Epithelial cell of proximal tubule (primary cell): ENCODE data around the gene IPO8. TPM values are rescaled to one million over a fixed set of nuclear protein-coding genes. Genes with fewer than 3 reads are reported as not detected.
"Not testable (repeated sequence)": the region's sequence is repeated elsewhere in the genome, so short reads cannot be mapped to it uniquely, and the experiment has no call there.

Source experiments
- DNase-seq: peaks from one replicate; pipeline ENCODE4 v3.0.0-alpha.2; 2011; ENCODE audit warnings: low read depth
- H3K4me3 ChIP-seq: 2 replicates; pipeline ENCODE4 v1.5.1; 2011; ENCODE audit warnings: low read depth, mild to moderate bottlenecking, low read length
- total RNA-seq: library from RNA; depleted of rRNA; stranded (reverse); fragments of >200 nt; gene quantifications from 2 replicates; pipeline ENCODE4 v1.2.3, GENCODE V29; 2015
- TF ChIP-seq, protein P1 (sequence below): conservative IDR thresholded peaks from 2 replicates; pipeline ENCODE4 v1.5.1; 2012; ENCODE audit warnings: low read depth, mild to moderate bottlenecking, low read length

IPO8 gene
- total RNA-seq, 1 donor from 2014 or later = 12.5 TPM

DNA sequence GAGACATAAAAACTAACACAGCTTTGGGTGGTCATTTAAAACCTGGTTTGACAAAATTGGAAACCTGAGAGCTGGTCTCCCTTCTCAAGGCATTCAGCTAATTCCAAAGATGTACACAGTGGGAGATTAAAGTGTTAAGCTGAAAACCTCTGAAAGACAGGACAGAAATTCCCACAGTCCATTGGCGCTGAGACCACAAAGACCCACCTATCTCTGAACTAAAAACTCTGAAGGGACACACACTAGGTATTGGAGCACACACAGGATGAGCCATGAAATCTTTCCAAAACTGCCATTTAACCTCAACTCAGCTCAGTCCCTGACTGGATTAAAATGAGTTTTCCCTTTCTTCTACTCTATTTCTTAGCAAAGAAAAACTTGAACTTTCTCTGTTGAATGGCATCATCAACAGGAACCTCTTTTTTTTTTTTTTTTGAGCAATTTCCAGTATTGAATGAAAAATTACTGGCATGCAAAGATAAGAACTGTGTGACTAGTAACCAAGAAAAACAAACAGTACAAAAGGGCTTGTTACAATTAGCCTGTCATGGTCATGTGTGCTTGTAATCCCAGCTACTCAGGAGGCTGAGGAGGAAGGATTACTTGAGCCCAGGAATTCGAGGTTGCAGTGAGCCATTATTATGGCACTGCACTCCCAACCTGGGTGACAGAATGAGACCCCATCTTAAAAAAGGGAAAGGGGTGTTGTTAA, 82.4 kb downstream of the IPO8 start:
- TF ChIP-seq, protein P1, sequence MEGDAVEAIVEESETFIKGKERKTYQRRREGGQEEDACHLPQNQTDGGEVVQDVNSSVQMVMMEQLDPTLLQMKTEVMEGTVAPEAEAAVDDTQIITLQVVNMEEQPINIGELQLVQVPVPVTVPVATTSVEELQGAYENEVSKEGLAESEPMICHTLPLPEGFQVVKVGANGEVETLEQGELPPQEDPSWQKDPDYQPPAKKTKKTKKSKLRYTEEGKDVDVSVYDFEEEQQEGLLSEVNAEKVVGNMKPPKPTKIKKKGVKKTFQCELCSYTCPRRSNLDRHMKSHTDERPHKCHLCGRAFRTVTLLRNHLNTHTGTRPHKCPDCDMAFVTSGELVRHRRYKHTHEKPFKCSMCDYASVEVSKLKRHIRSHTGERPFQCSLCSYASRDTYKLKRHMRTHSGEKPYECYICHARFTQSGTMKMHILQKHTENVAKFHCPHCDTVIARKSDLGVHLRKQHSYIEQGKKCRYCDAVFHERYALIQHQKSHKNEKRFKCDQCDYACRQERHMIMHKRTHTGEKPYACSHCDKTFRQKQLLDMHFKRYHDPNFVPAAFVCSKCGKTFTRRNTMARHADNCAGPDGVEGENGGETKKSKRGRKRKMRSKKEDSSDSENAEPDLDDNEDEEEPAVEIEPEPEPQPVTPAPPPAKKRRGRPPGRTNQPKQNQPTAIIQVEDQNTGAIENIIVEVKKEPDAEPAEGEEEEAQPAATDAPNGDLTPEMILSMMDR = no peak
- H3K4me3 ChIP-seq = no peak overlapping the region
- no peak for DNase-seq

DNA sequence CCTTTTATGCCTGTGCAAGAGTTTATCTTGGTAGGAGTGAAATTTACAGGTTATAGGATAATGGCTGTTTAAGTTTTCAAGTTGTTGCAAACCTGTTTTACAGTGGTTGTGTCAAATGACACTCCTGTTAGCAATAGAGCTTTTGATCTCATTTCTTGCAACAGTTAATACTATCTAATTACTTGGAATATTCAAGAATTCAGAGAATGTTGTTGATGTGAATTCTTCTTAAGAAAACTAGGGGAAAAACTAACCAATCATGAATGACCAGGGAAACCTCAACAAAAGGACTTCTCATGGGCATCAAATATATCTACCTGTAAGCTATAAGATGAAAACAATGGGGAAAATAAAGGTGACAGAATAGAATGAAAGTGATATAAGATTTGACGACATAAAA, 85.0 kb downstream of the IPO8 start:
- no peak overlapping the region for H3K4me3 ChIP-seq
- TF ChIP-seq, protein P1 = no peak
- DNase-seq = no peak

DNA sequence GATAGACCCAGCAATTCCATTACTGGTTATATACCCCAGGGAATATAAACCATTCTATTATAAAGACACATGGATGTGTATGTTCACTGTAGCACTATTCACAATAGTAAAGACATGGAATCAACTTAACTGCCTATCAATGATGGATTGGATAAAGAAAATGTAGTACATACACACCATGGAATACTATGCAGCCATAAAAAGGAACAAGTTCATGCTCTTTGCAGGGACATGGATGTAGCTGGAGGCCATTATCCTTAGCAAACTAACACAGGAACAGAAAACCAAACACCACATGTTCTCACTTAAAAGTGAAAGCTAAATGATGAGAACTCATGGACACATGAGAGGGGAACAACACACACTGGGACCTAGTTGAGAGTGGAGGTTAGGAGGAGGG, 85.8 kb downstream of the IPO8 start:
- H3K4me3 ChIP-seq, DNase-seq: not testable (repeated sequence)

- DNase-seq, H3K4me3 ChIP-seq: not testable (repeated sequence)
Measured at GRCh38 chr12:30604302-30604701, 91.4 kb downstream of the IPO8 start.

DNA sequence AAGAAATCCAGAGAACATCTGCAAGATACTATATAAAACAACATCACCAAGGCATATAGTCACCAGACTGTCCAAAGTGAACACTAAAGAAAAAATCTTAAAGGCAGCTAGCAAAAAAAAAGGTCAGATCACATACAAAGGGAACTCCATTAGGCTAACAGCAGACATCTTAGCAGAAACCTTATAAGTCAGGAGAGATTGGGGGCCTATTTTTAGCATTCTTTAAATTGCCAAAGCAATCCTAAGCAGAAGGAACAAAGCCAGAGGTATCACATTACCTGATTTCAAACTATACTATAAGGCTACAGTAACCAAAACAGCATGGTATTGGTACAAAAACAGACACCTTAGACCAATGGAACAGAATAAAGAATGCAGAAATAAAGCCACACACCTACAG, 92.5 kb downstream of the IPO8 start:
- DNase-seq = no peak
- H3K4me3 ChIP-seq = no peak overlapping the region
- TF ChIP-seq, protein P1 = no peak

- no peak overlapping the region for H3K4me3 ChIP-seq
- TF ChIP-seq, protein P1 = no peak
- DNase-seq = no peak
Measured at GRCh38 chr12:30602678-30603077, 93.0 kb downstream of the IPO8 start.

GRCh38 chr12:30599608-30600007, 96.1 kb downstream of the IPO8 start:
- TF ChIP-seq, protein P1 = no peak
- no peak for DNase-seq
- H3K4me3 ChIP-seq = no peak overlapping the region

DNA sequence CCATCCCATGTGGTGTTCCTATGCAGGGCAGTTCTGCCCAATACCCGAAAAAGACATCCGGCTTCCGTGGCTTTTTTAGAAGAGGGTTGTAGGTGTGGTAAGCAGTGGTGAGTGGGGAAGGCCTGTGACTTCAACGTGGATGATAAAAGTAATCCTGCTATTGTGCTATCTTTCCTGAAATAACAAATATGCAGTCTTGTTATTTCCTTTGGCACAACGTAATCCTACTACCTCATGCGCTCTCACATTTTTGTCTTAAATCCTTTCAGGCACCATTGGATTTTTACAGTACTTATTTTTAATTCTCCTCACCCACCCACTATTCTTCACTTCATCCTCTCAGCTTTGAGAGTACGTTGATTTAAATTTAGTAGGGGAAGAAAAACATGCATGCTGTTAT, 96.8 kb downstream of the IPO8 start:
- no peak overlapping the region for H3K4me3 ChIP-seq
- no peak for DNase-seq
- TF ChIP-seq, protein P1 = no peak
